Middle frontal gyrus (tissue), 1 donor: Measurements from ENCODE around the gene MMP8.
"Not testable (repeated sequence)": the region's sequence is repeated elsewhere in the genome, so short reads cannot be mapped to it uniquely, and the experiment has no call there.

Experiments used
- DNase-seq: peaks from one replicate; pipeline ENCODE4 v3.0.0-alpha.2; 2015; ENCODE audit warnings: low spot score; ENCODE audit errors: extremely low spot score

MMP8 gene

DNA sequence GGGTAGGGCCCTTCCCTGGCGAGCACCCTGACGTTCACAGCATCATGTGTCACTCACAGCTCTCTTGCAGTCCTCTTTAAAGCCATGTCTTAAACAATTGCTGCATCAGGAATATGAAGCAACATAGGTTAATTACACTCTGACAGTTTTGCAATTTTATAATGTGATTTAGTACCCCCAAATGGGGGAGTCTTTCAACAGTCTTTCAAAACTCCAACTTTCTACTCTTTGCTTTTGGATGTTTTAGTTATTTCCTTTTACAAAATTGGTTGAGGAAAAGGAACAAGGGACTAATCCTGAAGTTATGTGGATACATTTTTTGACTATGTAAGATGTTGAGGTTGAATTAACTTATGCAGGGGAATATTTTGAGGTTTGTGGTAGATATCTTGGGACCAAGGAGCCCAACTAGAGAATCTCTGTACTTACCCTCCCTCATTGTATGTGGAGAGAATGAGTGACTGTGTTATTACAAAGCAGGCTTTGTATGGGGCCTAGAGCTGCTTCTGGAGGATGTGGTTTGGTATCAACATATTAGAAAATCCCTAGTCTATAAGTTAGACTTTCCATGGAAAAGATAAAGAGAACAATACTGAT lies at the start of gene MMP8:
Gene MMP8 (minus strand): TSS at position 51 of the 597 bp plus-strand sequence. CDS start 99 bp downstream, outside the sequence.
- DNase-seq: no peak

DNA sequence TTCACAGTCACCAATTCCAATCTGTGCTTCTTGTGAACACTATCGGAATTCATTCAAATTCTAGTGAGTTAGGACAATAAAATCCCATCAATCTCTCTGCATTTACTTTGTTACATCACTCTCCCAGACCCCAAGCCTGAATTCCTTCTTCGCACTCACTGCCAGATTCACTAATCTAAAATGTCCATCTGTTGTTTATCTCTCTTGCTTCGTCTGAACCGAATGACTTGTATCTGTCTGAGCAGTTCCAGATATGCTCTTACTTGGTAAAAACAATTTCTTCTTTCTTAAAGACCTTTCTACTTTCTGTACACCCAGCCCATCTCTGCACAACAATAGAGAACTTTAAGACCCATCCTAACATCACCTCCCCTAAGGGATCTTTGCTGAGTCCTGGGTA lies 48.6 kb upstream of the MMP8 start:
- no peak for DNase-seq

DNA sequence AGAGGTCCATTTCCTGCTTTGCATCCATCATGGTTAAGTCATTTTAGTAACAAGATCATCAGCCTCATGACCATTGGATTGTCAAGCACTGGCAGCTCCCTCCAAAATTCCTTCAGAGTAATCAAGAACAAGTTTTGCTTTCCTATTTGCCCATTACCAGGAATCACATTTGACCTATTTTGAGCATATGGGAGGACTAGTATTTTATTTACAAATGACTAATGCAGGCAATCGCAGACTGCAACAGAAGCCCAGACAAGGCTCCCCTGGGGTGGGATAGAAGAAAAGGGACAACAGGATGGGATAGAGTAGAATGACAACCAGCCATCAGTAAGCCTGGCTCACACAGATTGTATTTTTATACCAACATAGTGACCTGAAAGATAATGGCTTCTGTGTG lies 46.6 kb upstream of the MMP8 start:
- DNase-seq: no peak

DNA sequence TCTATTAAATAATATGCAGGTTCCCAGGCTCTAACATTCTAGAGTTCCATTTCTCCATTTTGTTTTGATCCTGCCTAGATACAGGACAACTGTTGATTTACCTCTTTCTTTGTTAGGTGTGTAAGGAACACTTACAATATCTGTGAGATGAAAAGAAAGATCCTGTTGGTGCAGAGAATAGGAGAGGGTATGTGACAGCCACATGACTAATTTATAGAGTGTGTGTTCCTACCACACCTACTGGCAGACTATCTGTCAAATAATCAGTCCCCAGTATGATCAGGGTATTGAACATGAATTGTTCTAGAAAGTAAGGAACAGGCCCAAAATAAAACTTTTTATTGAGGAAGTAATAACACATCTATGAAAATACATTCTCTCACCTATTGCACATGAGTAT lies 45.4 kb upstream of the MMP8 start:
- no peak for DNase-seq

GRCh38 chr11:102767800-102768199 lies 43.0 kb upstream of the MMP8 start:
- DNase-seq: no peak

- no peak for DNase-seq
These were observed 38.7 kb upstream of the MMP8 start for GRCh38 chr11:102763440-102763839.

DNA sequence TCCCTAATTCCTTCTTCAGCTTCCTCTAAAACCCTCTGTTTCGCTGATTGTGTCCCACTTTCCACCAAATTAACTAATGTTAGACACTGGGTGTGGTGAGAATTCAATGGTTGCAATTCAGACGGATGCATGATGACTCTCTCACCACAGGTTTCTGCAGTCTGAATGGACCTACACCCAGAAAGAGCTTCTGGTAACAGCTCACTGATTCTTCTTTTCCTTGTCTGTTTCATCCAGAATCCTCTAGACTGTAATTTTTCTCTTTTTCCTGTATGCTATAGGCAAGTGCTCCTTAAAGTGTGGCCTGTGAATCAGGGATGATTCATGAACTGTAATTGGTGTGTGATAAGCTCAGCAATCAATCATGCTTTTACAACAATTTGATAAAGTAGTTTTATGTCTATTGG lies 37.6 kb upstream of the MMP8 start:
- no peak for DNase-seq

- no peak for DNase-seq
These were observed 37.0 kb upstream of the MMP8 start for GRCh38 chr11:102761646-102762238.

GRCh38 chr11:102760344-102761035 lies 35.7 kb upstream of the MMP8 start:
- DNase-seq: no peak

- no peak for DNase-seq
These were observed 33.2 kb upstream of the MMP8 start for GRCh38 chr11:102757823-102758549.

- DNase-seq: no peak
These were observed 28.5 kb upstream of the MMP8 start for GRCh38 chr11:102753267-102753666.

- no peak for DNase-seq
These were observed 26.9 kb upstream of the MMP8 start for GRCh38 chr11:102751673-102752072.

- DNase-seq: no peak
These were observed 24.5 kb upstream of the MMP8 start for GRCh38 chr11:102749101-102749722.

GRCh38 chr11:102746746-102747578 lies 22.2 kb upstream of the MMP8 start:
- not testable (repeated sequence) for DNase-seq

DNA sequence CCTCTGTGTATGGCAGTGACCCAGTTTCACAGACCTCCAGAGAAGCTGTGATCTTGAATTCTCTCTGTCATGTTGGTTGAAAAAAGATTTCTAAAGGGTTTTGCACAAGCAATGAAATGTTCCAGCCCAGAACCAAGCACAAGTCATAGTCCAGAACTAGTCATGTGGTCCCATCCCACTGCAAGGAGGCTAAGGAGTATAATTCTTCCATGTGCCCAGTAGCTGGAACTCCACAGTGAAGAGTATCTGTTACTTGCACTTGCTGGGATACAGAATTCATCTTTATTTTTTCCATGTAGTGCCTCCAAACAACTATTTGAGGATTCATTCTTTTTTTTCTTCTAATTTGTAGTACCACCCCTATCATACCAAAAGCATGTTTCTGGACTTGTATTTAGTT lies 9.9 kb upstream of the MMP8 start:
- no peak for DNase-seq

GRCh38 chr11:102733232-102733875 lies 8.6 kb upstream of the MMP8 start:
- no peak for DNase-seq

- DNase-seq: not testable (repeated sequence)
These were observed 6.2 kb upstream of the MMP8 start for GRCh38 chr11:102730944-102731343.

- no peak for DNase-seq
These were observed 5.4 kb upstream of the MMP8 start for GRCh38 chr11:102729849-102730815.

DNA sequence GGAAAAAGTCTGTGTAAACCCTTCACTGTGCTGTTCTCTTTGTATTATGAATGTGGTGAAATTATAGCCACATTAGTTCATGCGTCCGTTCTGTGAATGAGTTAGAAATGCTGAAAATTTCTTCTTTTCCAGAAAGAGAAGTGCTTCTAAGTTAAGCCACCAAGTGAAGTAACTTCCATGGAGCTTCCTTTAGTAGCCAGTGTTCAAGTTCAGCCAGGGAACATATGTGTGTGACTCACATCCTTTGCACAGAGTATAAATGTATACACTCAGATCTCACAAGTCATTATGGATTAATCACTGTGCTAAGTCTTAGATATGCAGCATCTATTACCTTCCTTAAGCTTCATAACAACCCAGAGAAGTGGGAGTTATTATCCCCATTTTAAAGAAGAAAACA lies 3.1 kb upstream of the MMP8 start:
- DNase-seq: no peak
